ENCODE measurements around the gene CARD9. TPM values are rescaled to one million over a fixed set of nuclear protein-coding genes. Genes with fewer than 3 reads are reported as not detected.

Gene CARD9
- total RNA-seq, 1 donor from 2014 or later: not detected

GRCh38 chr9:136326061-136326760 is 47.3 kb downstream of the CARD9 start:
- peak overlapping the region; percentile 91 for H3K27ac Mint-ChIP-seq
- Histone ChIP-seq H3K79me2 (ENCODE audit: low read depth) (peaks cover 34% of the 10 kb centered on the region), H3K4me3 (no peak overlapping the region), H3K27ac (no peak overlapping the region), H2AFZ (replicated peaks) (no peak overlapping the region), H3K9ac (no peak overlapping the region), H3K27me3 (no peaks in the 10 kb centered on the region), H3K4me1 (peaks cover 30% of the 10 kb centered on the region), H3K36me3 (no peaks in the 10 kb centered on the region), H3F3A (ENCODE audit: low read depth) (peaks cover 17% of the 10 kb centered on the region), H3K4me2 (peak overlapping the region; percentile 91), H3K9me3 (ENCODE audit: low read depth) (no peaks in the 10 kb centered on the region), H4K20me1 (ENCODE audit: low read depth) (peaks cover 18% of the 10 kb centered on the region)
- H3K9me3 Mint-ChIP-seq: no peaks in the 10 kb centered on the region
- peaks cover 20% of the 10 kb centered on the region for H3K4me1 Mint-ChIP-seq
- TF ChIP-seq EZH2phosphoT487 (IDR thresholded peaks at IDR 0.05) (no peak), EZH2 (IDR thresholded peaks at IDR 0.05) (no peak)
- TF ChIP-seq, protein P1, sequence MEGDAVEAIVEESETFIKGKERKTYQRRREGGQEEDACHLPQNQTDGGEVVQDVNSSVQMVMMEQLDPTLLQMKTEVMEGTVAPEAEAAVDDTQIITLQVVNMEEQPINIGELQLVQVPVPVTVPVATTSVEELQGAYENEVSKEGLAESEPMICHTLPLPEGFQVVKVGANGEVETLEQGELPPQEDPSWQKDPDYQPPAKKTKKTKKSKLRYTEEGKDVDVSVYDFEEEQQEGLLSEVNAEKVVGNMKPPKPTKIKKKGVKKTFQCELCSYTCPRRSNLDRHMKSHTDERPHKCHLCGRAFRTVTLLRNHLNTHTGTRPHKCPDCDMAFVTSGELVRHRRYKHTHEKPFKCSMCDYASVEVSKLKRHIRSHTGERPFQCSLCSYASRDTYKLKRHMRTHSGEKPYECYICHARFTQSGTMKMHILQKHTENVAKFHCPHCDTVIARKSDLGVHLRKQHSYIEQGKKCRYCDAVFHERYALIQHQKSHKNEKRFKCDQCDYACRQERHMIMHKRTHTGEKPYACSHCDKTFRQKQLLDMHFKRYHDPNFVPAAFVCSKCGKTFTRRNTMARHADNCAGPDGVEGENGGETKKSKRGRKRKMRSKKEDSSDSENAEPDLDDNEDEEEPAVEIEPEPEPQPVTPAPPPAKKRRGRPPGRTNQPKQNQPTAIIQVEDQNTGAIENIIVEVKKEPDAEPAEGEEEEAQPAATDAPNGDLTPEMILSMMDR (IDR thresholded peaks at IDR 0.05): no peak
- peak overlapping the region; percentile 80 for H3K4me3 Mint-ChIP-seq
- H3K27me3 Mint-ChIP-seq (ENCODE audit: insufficient read depth, low read depth): peaks cover 7% of the 10 kb centered on the region
- no peak for DNase-seq (ENCODE audit: low spot score)
- no peaks in the 10 kb centered on the region for H3K36me3 Mint-ChIP-seq

DNA sequence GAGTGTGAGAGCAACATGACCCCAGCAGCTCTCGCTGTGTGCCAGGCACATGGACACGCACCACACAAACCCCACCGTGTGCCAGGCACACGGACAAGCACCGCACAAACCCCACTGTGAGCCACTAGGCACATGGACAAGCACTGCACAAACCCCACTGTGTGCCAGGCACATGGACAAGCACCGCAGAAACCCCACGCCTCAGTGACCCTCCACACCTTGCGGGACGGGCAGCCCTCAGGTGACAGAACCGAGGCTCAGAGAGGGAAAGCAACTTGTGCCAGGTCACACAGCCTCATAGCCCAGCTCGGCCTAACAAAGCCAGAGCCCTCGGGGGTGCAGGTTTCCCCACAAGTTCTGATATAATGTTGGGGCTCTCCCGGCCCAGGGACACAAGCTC is 48.1 kb downstream of the CARD9 start:
- Histone ChIP-seq H2AFZ (replicated peaks) (no peak overlapping the region), H4K20me1 (ENCODE audit: low read depth) (peaks cover 10% of the 10 kb centered on the region), H3K79me2 (ENCODE audit: low read depth) (peaks cover 26% of the 10 kb centered on the region), H3K4me3 (no peak overlapping the region), H3K27me3 (no peaks in the 10 kb centered on the region), H3K9ac (no peak overlapping the region), H3K4me1 (peaks cover 30% of the 10 kb centered on the region), H3K4me2 (no peak overlapping the region), H3K9me3 (ENCODE audit: low read depth) (peaks cover 3% of the 10 kb centered on the region), H3F3A (ENCODE audit: low read depth) (peaks cover 17% of the 10 kb centered on the region), H3K27ac (no peak overlapping the region), H3K36me3 (no peaks in the 10 kb centered on the region)
- H3K36me3 Mint-ChIP-seq: no peaks in the 10 kb centered on the region
- TF ChIP-seq EZH2phosphoT487 (IDR thresholded peaks at IDR 0.05) (no peak), EZH2 (IDR thresholded peaks at IDR 0.05) (no peak)
- TF ChIP-seq, protein P1 (IDR thresholded peaks at IDR 0.05): no peak
- no peak for DNase-seq (ENCODE audit: low spot score)
- H3K27me3 Mint-ChIP-seq (ENCODE audit: insufficient read depth, low read depth): peaks cover 10% of the 10 kb centered on the region
- H3K4me1 Mint-ChIP-seq: peaks cover 20% of the 10 kb centered on the region
- H3K9me3 Mint-ChIP-seq: no peaks in the 10 kb centered on the region
- no peak overlapping the region for H3K4me3 Mint-ChIP-seq
- no peak overlapping the region for H3K27ac Mint-ChIP-seq

DNA sequence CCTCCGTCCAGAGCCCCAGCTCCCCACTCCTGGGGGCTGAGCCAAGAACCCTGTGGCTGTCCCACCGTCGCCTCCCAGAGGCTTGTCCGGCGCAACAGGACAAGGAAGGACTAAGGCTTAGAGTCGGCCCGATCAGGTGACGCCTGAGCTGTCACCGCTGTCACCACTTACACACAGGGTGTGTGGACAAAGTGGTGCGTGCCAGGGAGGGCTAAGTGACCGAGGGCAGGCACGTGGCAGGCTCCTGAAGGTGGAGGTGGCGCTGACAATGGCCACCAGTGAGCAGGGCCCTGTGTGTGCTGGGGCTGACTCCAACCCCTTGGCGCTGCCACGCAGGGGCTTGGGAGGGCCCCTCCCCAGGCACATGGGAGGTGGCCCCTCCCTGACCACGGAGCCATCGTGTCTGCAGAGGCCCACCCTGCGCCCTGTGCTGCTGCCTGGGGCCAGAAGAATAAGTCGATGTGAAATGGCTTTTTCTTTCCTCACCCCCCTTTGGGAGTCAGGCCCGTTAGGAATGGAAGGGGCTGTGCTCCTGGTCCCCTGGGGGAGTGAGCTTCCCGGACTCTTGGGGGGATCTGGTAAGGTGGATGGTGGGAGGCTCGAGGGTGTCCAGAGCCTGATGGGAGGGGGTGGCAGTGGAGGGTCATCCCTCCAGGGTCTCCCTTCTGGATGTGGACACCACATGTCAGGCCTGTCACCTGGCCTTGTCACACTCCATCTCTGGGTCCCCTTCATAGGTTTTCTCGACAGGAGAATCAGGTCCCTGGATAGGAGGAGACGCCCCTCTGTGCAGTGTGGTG is 48.8 kb downstream of the CARD9 start:
- peaks cover 21% of the 10 kb centered on the region for H3K79me2 ChIP-seq (ENCODE audit: low read depth)
- peaks cover 20% of the 10 kb centered on the region for H3K4me1 Mint-ChIP-seq
- no peaks in the 10 kb centered on the region for H3K36me3 Mint-ChIP-seq
- DNase-seq (ENCODE audit: low spot score): peak; percentile 61
- H3K4me2 ChIP-seq: no peak overlapping the region
- H3K9ac ChIP-seq: no peak overlapping the region
- H3K27ac Mint-ChIP-seq: no peak overlapping the region
- peaks cover 3% of the 10 kb centered on the region for H3K9me3 ChIP-seq (ENCODE audit: low read depth)
- H3K36me3 ChIP-seq: no peaks in the 10 kb centered on the region
- H3K4me3 ChIP-seq: no peak overlapping the region
- H2AFZ ChIP-seq (replicated peaks): no peak overlapping the region
- peaks cover 8% of the 10 kb centered on the region for H3K27me3 Mint-ChIP-seq (ENCODE audit: insufficient read depth, low read depth)
- H3K4me1 ChIP-seq: peaks cover 30% of the 10 kb centered on the region
- H3K27me3 ChIP-seq: no peaks in the 10 kb centered on the region
- H3K27ac ChIP-seq: no peak overlapping the region
- no peaks in the 10 kb centered on the region for H3K9me3 Mint-ChIP-seq
- peaks cover 17% of the 10 kb centered on the region for H3F3A ChIP-seq (ENCODE audit: low read depth)
- peaks cover 5% of the 10 kb centered on the region for H4K20me1 ChIP-seq (ENCODE audit: low read depth)
- no peak overlapping the region for H3K4me3 Mint-ChIP-seq
- TF ChIP-seq, protein P1 (IDR thresholded peaks at IDR 0.05): peak; percentile 25
- TF ChIP-seq EZH2phosphoT487 (IDR thresholded peaks at IDR 0.05): no peak

All from neural progenitor cell (in vitro differentiated cells).